ENCODE results near the gene SORBS2.

- TF ChIP-seq CTCF (IDR thresholded peaks at IDR 0.05; ENCODE audit: low read depth, low read length) (no peak), EZH2phosphoT487 (IDR thresholded peaks at IDR 0.05; ENCODE audit: low read depth) (no peak)
Observed at GRCh38 chr4:185771711-185772390, 40.1 kb downstream of the SORBS2 start.
